NOMO-1 (cell line): ENCODE measurements around the gene MYO7B.

Experiments used
- DNase-seq, 2 experiments: peaks; one replicate each; lab custom pipeline; 2025; ENCODE audit not compliant: unreplicated experiment in 2 of 2; lab: John Stamatoyannopoulos, UW

Gene MYO7B

GRCh38 chr2:127622561-127623387 is 87.3 kb downstream of the MYO7B start:
- no peak for DNase-seq

GRCh38 chr2:127623388-127624319 is 88.2 kb downstream of the MYO7B start:
- no peak for DNase-seq

GRCh38 chr2:127624320-127624755 is 88.9 kb downstream of the MYO7B start:
- no peak for DNase-seq

- DNase-seq: no peak
Observed at GRCh38 chr2:127624756-127625571, 89.5 kb downstream of the MYO7B start.

DNA sequence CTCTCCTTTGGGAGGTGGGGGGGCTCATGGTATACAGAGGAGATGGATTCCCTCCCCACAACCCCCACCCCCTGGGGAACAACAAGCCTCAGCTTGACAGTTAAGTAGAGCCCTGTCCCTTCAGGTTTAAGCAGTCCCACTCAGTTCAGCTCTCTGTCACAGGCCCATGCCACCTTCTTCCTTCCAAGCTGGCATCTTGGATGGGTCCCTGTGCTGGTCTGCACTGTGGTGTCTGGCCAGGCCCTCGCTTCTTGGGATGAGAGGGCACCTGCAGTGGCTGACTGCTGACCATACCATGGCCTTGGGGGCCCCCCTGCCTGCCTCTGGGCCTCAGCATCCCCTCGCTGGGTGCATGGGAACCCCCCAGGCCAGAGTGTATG is 90.1 kb downstream of the MYO7B start:
- DNase-seq: no peak

GRCh38 chr2:127626175-127626574 is 90.7 kb downstream of the MYO7B start:
- DNase-seq: no peak

DNA sequence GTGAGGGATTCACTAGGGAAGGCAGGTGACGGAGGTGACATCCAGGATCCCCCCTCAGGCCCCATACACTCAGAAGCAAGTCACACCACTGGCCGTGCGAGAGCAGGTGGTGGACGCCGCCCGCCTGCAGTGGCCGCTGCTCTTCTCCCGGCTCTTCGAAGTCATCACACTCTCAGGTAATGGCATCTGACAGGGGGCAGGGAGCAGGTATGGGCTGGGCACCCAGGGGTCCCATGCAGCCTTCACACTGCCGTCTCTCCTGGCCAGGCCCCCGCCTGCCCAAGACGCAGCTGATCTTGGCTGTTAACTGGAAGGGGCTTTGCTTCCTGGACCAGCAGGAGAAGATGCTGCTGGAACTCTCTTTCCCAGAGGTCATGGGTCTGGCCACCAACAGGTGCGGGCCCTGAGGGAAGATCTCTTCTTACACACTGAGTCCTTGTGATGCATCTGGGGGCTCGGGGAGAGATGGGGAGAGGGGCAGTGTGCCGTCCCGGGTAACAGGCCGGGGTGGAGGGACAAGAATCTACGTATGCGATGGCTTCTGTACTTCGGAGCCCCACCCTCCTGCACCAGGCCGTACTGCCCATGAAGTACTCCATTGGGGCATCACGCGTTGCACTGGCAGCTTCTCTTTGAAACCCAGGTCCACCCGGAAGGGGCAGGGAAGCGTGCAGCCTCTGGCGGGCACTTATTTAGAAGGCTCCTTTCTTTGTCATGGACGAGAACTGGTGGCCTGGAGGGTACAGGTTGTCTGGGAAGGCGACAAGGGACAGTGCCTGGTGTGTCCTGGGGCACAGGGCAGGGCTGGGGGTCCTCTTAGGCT is 91.6 kb downstream of the MYO7B start:
- DNase-seq: no peak

DNA sequence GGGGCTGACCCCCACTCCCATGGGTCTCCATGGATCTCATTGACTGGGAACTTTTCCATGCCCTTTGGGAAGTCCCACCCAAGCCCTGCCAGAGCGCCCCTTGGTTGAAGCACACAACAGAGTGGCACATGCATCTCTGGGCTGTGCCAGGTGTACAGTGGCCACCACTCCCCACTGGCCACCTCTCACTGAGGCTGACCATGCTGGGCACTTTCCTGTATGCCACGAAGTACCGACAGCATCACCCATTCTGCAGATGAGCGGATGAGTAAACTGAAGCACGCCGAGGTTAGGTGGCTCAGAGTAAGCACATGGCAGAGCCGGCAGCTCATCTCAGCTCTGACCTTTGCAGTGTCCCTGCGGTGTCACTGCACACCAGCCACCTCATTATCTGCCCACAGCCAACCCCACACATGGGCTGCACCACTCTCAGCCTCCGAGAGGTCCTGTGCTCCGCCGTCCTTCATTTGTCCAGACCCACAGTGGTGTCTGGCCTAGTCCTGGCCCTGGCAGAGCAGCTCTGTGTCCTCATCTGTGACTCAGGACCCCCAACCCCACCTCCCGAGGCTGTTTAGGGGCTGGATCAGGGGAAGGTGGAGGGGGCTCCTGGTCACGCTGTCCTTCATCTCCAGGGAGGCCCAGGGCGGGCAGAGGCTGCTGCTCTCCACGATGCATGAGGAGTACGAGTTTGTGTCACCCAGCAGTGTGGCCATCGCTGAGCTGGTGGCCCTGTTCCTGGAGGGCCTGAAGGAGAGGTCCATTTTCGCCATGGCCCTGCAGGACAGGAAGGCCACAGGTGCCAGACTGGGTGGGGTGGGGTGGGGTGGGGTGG is 92.5 kb downstream of the MYO7B start:
- no peak for DNase-seq

- DNase-seq: no peak
Observed at GRCh38 chr2:127628767-127629614, 93.5 kb downstream of the MYO7B start.

GRCh38 chr2:127629637-127630036 is 94.2 kb downstream of the MYO7B start:
- no peak for DNase-seq

DNA sequence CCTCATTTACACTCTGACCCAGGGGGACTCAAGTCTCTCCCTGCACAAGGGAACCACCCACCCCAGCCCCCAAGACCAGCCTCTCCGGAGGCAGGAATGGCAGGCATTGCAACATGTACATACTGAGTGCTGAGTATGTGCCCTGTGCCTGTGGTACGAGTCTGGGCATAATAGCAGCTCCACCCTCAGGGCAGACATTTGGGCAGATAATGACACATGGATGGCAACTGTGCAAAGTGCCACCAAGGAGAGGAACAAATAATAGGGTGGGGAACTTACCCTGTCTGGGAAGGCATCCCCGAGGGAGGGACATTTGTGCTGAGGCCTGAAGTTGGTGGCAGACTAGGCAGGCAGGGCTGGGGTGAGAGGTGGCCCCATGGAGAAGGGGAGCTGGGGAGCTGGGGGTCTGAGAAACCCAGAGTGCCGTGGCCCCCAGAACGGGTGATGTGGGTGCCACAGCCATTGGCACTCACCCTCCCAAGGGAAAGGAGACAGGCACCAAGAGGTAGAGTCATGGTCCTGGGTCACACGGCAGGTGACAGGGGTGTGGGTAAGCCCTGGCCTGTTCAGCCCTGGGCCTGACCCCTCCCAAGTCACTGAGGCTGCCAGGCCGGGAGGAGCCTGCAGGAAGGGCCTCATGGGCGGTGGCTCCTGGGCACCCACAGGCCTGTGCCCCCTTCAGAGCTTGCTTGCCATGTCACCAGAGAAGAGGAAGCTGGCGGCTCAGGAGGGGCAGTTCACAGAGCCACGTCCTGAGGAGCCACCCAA is 94.8 kb downstream of the MYO7B start:
- DNase-seq: no peak

DNA sequence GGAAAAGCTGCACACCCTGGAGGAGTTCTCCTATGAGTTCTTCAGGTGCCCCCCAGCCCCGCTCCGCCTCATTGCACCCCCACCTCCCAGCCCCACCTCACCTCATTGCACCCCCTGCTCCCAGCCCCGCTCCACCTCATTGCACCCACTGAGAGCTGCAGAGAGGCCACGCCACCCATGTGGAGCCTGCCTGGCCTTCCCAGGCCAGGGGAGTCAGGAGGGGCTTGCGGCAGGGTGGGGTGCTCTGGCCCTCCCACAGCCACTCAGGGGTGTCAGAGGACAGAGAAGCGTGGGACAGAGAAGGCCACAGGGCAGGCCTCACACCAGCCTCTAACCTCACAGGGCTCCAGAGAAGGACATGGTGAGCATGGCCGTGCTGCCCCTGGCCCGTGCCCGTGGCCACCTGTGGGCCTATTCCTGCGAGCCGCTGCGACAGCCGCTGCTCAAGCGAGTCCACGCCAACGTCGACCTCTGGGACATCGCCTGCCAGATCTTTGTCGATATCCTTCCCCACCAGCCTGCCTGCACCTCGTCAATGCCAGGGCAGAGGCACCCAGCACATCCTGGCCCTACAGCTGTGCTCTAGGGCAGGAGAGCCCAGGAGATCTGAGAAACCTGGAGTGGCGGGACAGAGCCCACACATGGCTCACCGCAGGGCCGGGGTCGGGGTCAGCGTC is 95.5 kb downstream of the MYO7B start:
- DNase-seq: no peak

DNA sequence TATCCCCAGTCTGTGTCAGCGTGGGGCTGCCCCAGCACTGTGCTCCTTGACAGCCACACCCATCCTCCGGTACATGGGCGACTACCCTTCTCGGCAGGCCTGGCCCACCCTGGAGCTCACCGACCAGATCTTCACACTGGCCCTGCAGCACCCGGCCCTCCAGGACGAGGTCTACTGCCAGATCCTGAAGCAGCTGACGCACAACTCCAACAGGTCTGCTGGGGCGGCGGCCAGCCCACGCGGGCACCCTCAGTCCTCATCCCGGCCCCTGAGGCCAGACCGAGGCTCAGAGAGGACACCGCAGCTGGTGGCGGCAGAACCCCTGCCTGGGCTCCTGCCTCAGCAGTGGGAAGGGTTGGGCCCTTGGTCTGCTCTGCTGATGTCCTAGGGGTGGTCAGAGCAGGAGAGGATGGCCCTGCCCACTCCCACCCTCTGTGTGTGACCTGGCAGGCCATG is 96.1 kb downstream of the MYO7B start:
- DNase-seq: no peak

DNA sequence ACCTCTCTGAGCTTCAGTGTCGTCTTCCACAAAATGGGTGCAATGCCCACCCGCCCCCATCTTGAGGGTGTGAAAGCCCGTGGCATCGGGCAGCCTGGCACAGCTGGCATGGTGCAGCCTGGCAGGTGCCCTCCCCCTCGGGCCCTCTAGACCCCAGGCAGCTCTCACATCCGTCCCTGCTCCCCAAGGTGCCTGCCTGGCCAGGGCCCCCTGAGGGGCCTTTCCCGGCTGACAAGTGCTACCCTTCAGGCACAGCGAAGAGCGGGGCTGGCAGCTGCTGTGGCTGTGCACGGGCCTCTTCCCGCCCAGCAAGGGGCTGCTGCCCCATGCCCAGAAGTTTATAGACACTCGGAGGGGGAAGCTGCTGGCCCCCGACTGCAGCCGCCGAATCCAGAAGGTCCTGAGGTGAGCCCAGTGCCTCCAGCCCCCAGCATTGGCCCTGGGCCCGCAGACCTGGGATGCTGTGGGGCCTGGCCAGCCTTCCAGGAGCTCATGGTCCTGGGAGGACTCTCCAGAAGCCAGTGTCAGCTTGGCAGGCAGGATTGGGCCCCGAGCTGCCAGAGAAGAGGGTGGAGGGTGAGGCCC is 96.6 kb downstream of the MYO7B start:
- no peak for DNase-seq

DNA sequence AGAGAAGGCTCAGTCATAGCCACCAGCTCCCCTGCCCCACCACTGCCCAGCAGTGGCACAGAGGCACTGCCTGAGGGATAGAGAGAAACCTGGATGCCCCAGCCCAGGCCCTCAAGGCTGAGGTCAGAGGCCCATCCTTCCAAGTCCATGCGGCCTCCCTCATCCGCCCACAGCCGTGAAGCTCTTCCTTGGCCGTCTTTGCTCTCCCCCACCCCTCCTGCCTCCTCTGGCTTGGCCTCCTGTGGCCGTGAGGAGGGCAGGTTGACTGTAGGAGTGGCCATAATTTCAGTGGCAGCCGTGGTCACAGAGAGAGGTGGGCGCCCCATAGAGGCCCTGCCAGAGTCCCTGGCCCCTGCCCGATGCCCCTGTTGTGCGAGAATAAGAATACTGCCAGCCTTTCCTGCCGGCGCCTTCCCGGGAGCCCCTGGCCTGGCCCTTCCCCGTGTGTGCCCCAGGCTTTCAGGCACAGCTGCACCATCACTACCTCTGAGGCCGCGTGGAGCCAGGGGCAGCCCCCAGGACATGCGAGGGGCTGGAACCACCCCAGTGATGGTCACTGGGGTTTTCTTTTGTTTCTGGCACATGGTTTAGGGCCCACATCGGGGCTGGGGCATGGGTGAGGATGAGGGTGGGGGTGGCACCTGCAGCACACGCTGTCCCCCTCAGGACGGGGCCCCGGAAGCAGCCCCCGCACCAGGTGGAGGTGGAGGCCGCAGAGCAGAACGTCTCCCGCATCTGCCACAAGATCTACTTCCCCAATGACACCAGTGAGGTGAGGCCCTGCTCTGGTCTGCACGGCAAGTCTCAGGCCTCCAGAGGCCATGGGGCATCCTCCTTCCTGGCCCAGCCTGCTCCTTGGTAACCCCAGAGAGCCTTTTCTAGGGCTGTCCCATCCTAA is 97.4 kb downstream of the MYO7B start:
- no peak for DNase-seq
